Measurements from ENCODE around the gene WNT9B.
"Not testable (repeated sequence)": the region's sequence is repeated elsewhere in the genome, so short reads cannot be mapped to it uniquely, and the experiment has no call there.

The WNT9B gene

DNA sequence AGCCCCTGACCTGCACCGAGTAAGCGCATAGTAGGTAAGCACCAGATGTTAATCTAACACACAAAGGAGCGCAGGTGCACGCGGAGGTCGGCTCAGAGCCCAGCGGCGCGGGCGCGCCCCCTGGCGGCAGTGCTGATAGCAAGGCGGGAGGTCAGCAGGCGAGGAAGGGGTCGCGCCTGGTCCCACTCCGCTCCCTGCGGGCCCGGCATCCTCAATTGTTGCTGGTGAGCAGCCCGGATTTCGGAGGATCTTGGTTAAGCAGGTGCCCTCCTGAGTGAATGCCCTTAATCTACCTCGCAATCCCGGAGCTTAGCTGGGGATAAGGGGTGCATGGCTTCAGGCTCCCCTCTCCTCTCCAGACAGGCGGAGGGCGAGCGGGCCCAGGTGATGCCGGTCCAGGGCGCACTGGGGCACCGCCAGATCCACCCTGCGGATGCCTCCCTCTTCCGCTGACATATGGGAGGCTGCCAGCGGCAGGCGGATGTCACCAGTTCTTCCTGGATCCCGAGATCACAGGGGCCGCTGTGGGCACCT, 28.9 kb upstream of the WNT9B start:
- no peak for DNase-seq

DNA sequence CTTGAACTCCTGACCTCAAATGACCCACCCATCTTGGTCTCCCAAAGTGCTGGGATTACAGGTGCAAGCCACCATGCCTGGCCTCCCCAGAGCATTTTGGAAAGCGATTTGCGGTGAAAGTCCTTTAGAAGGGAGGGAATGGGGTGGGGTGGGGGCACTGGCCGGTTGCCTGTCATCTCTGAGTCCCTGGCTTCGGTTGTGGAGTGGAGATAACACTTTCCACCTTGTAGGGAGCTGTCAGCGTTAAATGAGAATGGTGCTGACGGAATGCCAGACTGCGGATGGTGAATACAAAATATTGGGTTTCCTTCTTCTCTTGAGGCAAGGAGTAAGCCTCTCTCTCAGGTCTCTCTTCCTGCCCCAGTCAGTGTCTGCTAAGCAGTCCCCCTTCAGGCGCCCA, 27.7 kb upstream of the WNT9B start:
- no peak for DNase-seq

- no peak for DNase-seq
These were observed 25.3 kb upstream of the WNT9B start for GRCh38 chr17:46826116-46826515.

GRCh38 chr17:46827274-46827673, 24.1 kb upstream of the WNT9B start:
- DNase-seq = no peak

- no peak for DNase-seq
These were observed 19.6 kb upstream of the WNT9B start for GRCh38 chr17:46831573-46832330.

DNA sequence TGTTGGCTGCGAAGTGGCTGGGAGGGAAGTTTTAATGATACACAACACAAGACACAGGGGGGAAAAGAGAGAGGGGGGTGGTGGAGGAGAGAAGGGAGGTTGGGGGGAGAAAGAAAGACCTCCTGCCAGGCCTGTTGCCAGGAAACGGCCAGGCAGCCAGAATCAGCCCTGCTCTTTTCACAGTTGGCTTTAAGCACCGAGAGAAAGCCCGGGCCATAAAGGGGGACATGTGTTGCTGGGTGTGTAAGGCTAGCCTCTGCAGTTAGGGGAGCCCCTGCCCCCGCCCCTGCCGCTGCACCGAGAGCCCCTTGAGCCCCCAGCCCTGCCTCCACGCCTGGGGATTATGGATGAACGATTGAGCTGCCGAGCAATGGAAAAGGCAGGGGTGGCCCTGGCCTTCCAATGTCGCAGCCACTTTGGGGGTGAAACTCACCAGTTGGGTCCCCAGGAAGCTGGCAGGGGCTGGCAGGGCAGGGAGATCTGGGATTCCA, 19.0 kb upstream of the WNT9B start:
- no peak for DNase-seq

DNA sequence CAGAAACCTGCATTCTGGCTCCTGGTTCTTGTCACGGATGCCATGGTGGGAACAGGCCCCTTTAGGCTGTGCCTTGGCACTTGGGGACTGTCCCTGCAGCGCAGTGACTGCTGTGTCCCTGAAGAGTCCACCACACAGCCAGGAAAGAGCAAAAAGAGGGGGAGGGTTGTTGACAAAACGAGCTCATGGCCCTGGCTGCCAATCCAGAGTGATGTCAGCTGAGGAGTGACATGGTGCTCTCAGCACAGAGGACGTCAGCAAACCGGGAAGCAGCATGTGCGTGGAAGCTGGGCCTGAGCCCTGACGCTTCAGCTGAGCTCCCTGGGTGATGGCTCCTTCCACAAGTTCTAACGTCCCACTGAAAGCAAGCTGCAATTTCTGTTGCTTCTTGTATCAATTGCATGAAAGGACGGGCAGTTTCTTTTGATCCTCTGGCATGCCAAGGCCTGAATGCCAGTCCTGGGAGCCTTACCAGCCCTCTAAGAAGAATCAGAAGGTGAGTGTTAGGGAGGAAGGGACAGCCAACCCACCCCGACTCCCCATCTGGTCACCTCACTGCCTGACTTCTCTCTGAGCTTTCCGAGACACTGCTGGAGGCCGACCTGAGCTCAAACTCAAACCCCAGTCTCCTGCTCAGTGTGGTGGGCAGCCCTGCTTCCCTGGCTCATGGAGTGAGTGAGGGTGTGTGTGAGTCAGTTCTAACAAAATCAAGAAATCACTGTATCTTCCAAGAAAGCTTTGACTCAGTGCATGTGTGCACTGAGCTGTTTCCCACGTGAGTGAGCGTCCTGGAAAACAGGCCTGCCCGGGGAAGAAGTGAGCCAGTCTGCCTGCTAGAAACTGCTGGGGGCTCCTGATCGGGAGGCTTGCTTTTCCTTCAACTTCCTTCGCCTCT, 18.2 kb upstream of the WNT9B start:
- no peak for DNase-seq

DNA sequence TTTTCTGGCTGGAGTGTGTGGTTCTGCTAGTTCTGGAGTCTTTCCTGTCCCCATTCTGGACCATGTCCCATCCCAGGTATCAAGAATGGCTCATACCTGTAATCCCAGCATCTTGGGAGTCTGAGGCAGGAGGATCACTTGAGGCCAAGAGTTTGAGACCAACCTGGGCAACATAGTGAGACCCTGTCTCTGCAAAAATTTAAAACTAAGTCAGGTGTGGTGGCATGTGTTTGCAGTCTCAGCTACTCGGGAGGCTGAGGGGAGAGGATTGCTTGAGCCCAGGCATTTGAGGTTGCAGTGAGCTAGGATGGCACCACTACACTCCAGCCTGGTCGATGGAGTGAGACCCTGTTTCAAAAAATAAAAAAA, 17.6 kb upstream of the WNT9B start:
- DNase-seq = no peak

DNA sequence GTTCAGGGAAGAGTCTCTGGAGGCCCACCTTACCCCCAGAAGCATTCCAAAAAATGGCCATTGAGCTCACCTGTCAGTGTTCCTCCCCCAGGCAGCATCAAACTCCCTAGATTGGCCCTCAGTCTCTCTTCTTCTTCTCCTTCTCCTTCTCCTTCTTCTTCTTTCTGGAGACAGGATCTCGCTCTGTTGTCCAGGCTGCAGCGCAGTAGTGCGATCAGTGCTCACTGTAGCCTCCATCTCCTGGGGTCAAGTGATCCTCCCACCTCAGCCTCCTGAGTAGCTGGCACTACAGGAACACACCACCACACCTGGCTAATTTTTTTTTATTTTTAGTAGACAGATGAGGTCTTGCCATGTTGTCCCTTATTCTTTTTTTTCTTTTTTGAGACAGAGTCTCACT, 16.5 kb upstream of the WNT9B start:
- DNase-seq = no peak

- no peak for DNase-seq
These were observed 14.9 kb upstream of the WNT9B start for GRCh38 chr17:46836500-46836899.

- DNase-seq = no peak
These were observed 13.9 kb upstream of the WNT9B start for GRCh38 chr17:46837521-46837920.

GRCh38 chr17:46839211-46839610, 12.2 kb upstream of the WNT9B start:
- DNase-seq = no peak

- not testable (repeated sequence) for DNase-seq
These were observed 10.8 kb upstream of the WNT9B start for GRCh38 chr17:46840596-46840995.

GRCh38 chr17:46841561-46842379, 9.6 kb upstream of the WNT9B start:
- DNase-seq = peak; percentile 23

DNA sequence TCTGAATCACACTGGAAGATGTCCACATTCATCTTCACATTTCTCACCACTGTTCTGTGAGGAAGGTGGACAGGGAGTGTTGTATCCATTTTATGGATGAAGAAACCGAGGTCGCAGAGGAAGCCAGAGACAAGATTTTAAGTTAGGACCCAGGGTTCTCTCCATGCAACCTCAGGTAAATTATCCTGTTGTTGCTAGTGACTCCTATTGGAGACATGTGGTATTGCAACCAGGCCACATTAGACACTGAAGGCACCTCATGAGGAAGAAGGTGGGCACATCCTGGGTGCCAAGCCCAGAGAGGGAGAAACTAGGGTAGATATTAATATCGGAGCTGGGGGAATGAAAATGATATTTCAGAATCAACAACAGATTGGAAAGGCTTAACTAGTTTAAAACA, 8.5 kb upstream of the WNT9B start:
- no peak for DNase-seq

- DNase-seq = no peak
These were observed 3.9 kb upstream of the WNT9B start for GRCh38 chr17:46847204-46848191.

DNA sequence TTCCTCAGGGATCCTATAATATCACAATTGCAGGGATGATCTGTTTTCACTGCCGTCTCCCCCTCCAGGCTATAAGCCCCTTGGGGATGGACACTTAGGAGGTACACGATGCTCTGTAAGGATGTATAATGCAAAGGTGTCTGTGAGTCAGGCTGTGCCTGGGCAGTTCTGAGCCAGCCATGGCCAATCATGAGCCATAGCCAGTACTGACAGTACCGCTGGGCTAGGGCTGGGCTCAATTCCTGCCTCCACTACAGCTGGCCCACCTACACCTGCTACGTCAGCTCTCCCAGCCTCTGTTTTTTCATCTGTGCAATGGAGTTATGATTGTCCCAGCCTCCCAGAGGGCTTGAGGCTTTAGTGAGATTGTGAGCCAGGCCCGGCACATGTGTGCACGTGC, 2.8 kb upstream of the WNT9B start:
- no peak for DNase-seq

GRCh38 chr17:46850688-46851028, 725 bp upstream of the WNT9B start:
- DNase-seq = no peak

- DNase-seq = no peak
These were observed 2.6 kb downstream of the WNT9B start for GRCh38 chr17:46853896-46854444.

- no peak for DNase-seq
These were observed 3.1 kb downstream of the WNT9B start for GRCh38 chr17:46854515-46854914.

DNA sequence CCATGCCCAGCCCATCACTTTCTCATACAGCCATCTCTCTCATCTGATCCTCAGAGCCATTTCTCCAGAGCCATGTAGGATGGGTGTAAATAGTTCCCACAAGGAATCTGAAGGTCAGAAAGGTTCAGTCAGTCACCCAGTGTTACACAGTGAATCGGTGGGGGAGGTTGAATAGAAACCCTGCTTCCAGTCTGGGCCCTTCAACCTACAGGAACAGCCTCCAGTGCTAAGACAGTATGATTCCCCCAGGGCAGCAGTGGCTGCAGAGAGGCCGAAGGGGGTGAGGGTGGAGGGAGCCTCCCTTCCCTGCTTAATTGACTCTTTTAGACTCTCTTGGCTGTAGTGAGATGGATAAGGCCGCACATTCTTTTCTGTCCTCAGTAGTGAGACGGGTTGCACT, 3.6 kb downstream of the WNT9B start:
- DNase-seq = no peak

DNA sequence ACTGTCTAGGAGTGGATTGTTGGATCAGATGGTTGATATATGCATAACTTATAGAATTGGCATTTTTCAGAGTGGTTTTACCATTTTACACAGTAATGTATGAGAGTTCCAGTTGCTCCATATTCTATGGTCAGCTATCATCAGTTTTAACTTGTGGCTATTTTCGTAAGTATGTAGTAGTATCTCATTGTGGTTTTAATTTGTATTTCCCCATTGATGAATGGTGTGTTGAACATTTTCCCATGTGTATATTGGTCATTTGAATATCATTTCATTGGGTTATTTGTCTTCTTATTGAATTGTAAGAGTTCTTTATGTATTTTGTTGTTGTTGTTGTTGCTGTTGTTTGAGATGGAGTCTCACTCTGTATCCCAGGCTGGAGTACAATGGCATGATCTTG, 6.2 kb downstream of the WNT9B start:
- no peak for DNase-seq

All from NCI-H1694 treated with DMSO at 0.1 percent for 48 hours (cell line).